GM19467 (cell line): Measurements from ENCODE around the gene NEFH.
"Not testable (repeated sequence)": the region's sequence is repeated elsewhere in the genome, so short reads cannot be mapped to it uniquely, and the experiment has no call there.

Experiments used
- ATAC-seq: cut with Tn5 transposase; IDR thresholded peaks from one replicate; pipeline ENCODE4 v1.9.1; 2021; ENCODE audit warnings: mild to moderate bottlenecking, moderate library complexity; ENCODE audit not compliant: unreplicated experiment

Gene NEFH

GRCh38 chr22:29463629-29464028 lies 16.4 kb upstream of the NEFH start:
- ATAC-seq: no peak

- no peak for ATAC-seq
Observed at GRCh38 chr22:29464581-29464980, 15.4 kb upstream of the NEFH start.

GRCh38 chr22:29469755-29470154 lies 10.3 kb upstream of the NEFH start:
- ATAC-seq: no peak

- ATAC-seq: no peak
Observed at GRCh38 chr22:29470159-29470855, 9.7 kb upstream of the NEFH start.

GRCh38 chr22:29473001-29473400 lies 7.0 kb upstream of the NEFH start:
- ATAC-seq: no peak

- no peak for ATAC-seq
Observed at GRCh38 chr22:29475550-29475949, 4.5 kb upstream of the NEFH start.

GRCh38 chr22:29476116-29476515 lies 3.9 kb upstream of the NEFH start:
- no peak for ATAC-seq

- no peak for ATAC-seq
Observed at GRCh38 chr22:29477723-29478318, 2.2 kb upstream of the NEFH start.

GRCh38 chr22:29478326-29479276 lies 1.4 kb upstream of the NEFH start:
- no peak for ATAC-seq

- ATAC-seq: no peak
Observed at GRCh38 chr22:29480262-29480511, 169 bp downstream of the NEFH start.

- no peak for ATAC-seq
Observed at GRCh38 chr22:29480512-29481264, 670 bp downstream of the NEFH start.

- ATAC-seq: no peak
Observed at GRCh38 chr22:29481265-29482000, 1.4 kb downstream of the NEFH start.

- ATAC-seq: no peak
Observed at GRCh38 chr22:29482253-29482652, 2.2 kb downstream of the NEFH start.

- no peak for ATAC-seq
Observed at GRCh38 chr22:29482726-29483125, 2.7 kb downstream of the NEFH start.

- ATAC-seq: no peak
Observed at GRCh38 chr22:29483254-29483653, 3.2 kb downstream of the NEFH start.

- ATAC-seq: no peak
Observed at GRCh38 chr22:29484642-29485041, 4.6 kb downstream of the NEFH start.

GRCh38 chr22:29485448-29485847 lies 5.4 kb downstream of the NEFH start:
- ATAC-seq: no peak

- ATAC-seq: no peak
Observed at GRCh38 chr22:29487426-29487986, 7.5 kb downstream of the NEFH start.

- ATAC-seq: not testable (repeated sequence)
Observed at GRCh38 chr22:29489127-29489780, 9.2 kb downstream of the NEFH start.

GRCh38 chr22:29491012-29491411 lies 11.0 kb downstream of the NEFH start:
- no peak for ATAC-seq
